GM21367 (cell line): ENCODE results near the gene RB1.
"Not testable (repeated sequence)": the region's sequence is repeated elsewhere in the genome, so short reads cannot be mapped to it uniquely, and the experiment has no call there.

Experiments
- ATAC-seq: cut with Tn5 transposase; IDR thresholded peaks from one replicate; pipeline ENCODE4 v1.9.1; 2021; ENCODE audit not compliant: unreplicated experiment

RB1 gene

GRCh38 chr13:48404952-48405351, 101.4 kb downstream of the RB1 start:
- ATAC-seq: no peak

GRCh38 chr13:48405875-48406274, 102.3 kb downstream of the RB1 start:
- ATAC-seq: no peak

- no peak for ATAC-seq
Observed at GRCh38 chr13:48410199-48410598, 106.6 kb downstream of the RB1 start.

GRCh38 chr13:48411147-48411794, 107.7 kb downstream of the RB1 start:
- no peak for ATAC-seq

- no peak for ATAC-seq
Observed at GRCh38 chr13:48411841-48412531, 108.4 kb downstream of the RB1 start.

GRCh38 chr13:48412881-48413351, 109.4 kb downstream of the RB1 start, which contains the start of gene LPAR6:
TSS of gene LPAR6 (minus strand) at chr13:48413113. CDS start at chr13:48412423, 690 bp downstream.
- ATAC-seq: no peak

GRCh38 chr13:48414501-48414900, 111.0 kb downstream of the RB1 start:
- no peak for ATAC-seq

GRCh38 chr13:48415516-48415915, 112.0 kb downstream of the RB1 start:
- ATAC-seq: no peak

- not testable (repeated sequence) for ATAC-seq
Observed at GRCh38 chr13:48422003-48422402, 118.5 kb downstream of the RB1 start.

- no peak for ATAC-seq
Observed at GRCh38 chr13:48424212-48424611, 120.7 kb downstream of the RB1 start.

- ATAC-seq: no peak
Observed at GRCh38 chr13:48426052-48426451, 122.5 kb downstream of the RB1 start.

- not testable (repeated sequence) for ATAC-seq
Observed at GRCh38 chr13:48426755-48427298, 123.3 kb downstream of the RB1 start.

- no peak for ATAC-seq
Observed at GRCh38 chr13:48429036-48429435, 125.5 kb downstream of the RB1 start.

- ATAC-seq: peak; percentile 73
Observed at GRCh38 chr13:48429886-48430285, 126.3 kb downstream of the RB1 start.

GRCh38 chr13:48431431-48431830, 127.9 kb downstream of the RB1 start:
- no peak for ATAC-seq

- ATAC-seq: no peak
Observed at GRCh38 chr13:48431987-48432615, 128.6 kb downstream of the RB1 start.

- ATAC-seq: no peak
Observed at GRCh38 chr13:48434200-48434599, 130.6 kb downstream of the RB1 start.

- no peak for ATAC-seq
Observed at GRCh38 chr13:48436661-48437288, 133.2 kb downstream of the RB1 start.

GRCh38 chr13:48437371-48437770, 133.8 kb downstream of the RB1 start:
- ATAC-seq: no peak

- no peak for ATAC-seq
Observed at GRCh38 chr13:48443442-48444208, 140.1 kb downstream of the RB1 start.
